ENCODE data around the gene CLN6. TPM values are rescaled to one million over a fixed set of nuclear protein-coding genes. Genes with fewer than 3 reads are reported as not detected.

CLN6 gene
- total RNA-seq, 1 experiment from 2014 or later = 71.9 TPM

GRCh38 chr15:68268405-68268804 lies 38.9 kb upstream of the CLN6 start:
- Histone ChIP-seq H2BK20ac (ENCODE audit: low read depth, low read length, poor library complexity, severe bottlenecking) (no peak overlapping the region), H3T11ph (ENCODE audit: low read length) (no peak overlapping the region), H2AK5ac (ENCODE audit: insufficient read length, low read length) (no peak overlapping the region), H4K8ac (replicated peaks; ENCODE audit: insufficient read length, low read depth, low read length) (no peak overlapping the region), H3K56ac (ENCODE audit: insufficient read length, low read depth, low read length) (no peak overlapping the region), H3K27ac (ENCODE audit: insufficient read length, low read depth, low read length) (no peak overlapping the region), H4K91ac (ENCODE audit: insufficient read length, low read depth, low read length) (no peak overlapping the region), H2BK12ac (ENCODE audit: insufficient read length, low read depth, low read length) (no peak overlapping the region), H3K79me1 (ENCODE audit: insufficient read depth, low read depth, low read length, poor library complexity, severe bottlenecking) (no peaks in the 10 kb centered on the region), H3K23me2 (ENCODE audit: insufficient read length, low read depth, low read length, poor library complexity, severe bottlenecking) (peaks cover 3% of the 10 kb centered on the region), H2BK5ac (ENCODE audit: insufficient read length, low read length) (no peak overlapping the region), H3K79me2 (ENCODE audit: insufficient read depth, low read length) (no peaks in the 10 kb centered on the region), H3K27me3 (ENCODE audit: insufficient read depth, low read length) (no peaks in the 10 kb centered on the region), H4K20me1 (ENCODE audit: control insufficient read depth, insufficient read depth, insufficient read length) (no peaks in the 10 kb centered on the region), H3K9me3 (ENCODE audit: control insufficient read depth, low read depth, low read length) (no peaks in the 10 kb centered on the region), H3K23ac (ENCODE audit: insufficient read length, low read depth, low read length) (no peak overlapping the region), H3K14ac (ENCODE audit: insufficient read depth, low read length) (no peak overlapping the region), H2BK120ac (ENCODE audit: low read depth, low read length, poor library complexity, severe bottlenecking) (no peak overlapping the region), H3K4ac (ENCODE audit: low read depth, low read length) (no peak overlapping the region), H3K4me2 (ENCODE audit: insufficient read depth, insufficient read length, low read length) (no peak overlapping the region), H3K18ac (ENCODE audit: insufficient read length, low read depth, low read length) (no peak overlapping the region), H2BK15ac (ENCODE audit: low read depth, low read length) (no peak overlapping the region), H3K9ac (ENCODE audit: extremely low read depth, insufficient read length, low read length) (no peak overlapping the region), H3K4me1 (ENCODE audit: insufficient read depth, low read length) (peaks cover 9% of the 10 kb centered on the region; the same call in 1 of the 2 replicates), H4K5ac (ENCODE audit: insufficient read length, low read depth, low read length) (no peak overlapping the region), H2AFZ (ENCODE audit: low read length) (no peak overlapping the region)
- H3K27me3 Mint-ChIP-seq (ENCODE audit: low read depth) = no peaks in the 10 kb centered on the region
- H3K4me1 Mint-ChIP-seq = peaks cover 53 to 55% of the 10 kb centered on the region in 2 experiments
- no peak overlapping the region for H3K4me3 Mint-ChIP-seq
- whole genome bisulfite sequencing (ENCODE audit: extremely low coverage, insufficient read length, low lambda C conversion rate) = no CpG with 5 or more reads among the region's 3 CpGs
- H3K9me3 Mint-ChIP-seq = no peaks in the 10 kb centered on the region
- H3K27ac Mint-ChIP-seq = no peak overlapping the region
- no peak for TF ChIP-seq CTCF (conservative IDR thresholded peaks at IDR 0.05)
- H3K36me3 Mint-ChIP-seq (ENCODE audit: insufficient read depth in 1 of 3, low read depth in 3 of 3) = no peaks in the 10 kb centered on the region
- DNase-seq = no peak

Measured in H9 (cell line).